GM20431 (cell line): ENCODE measurements around the gene SLIT3.

Experiments used
- in situ Hi-C: fragments of 300-500 bp; cut with MseI, MboI; formaldehyde crosslinking; loops from one replicate; pipeline ENCODE4 v1.15.0; 2020; ENCODE audit warnings: low sequenced_read_pairs; ENCODE audit not compliant: unreplicated experiment

Gene SLIT3

GRCh38 chr5:169300468-169301385 lies at the start of gene SLIT3:
TSS of gene SLIT3 (minus strand) at chr5:169301139. CDS start at chr5:169300709, 430 bp downstream.
- in situ Hi-C loops = no loop called here

- in situ Hi-C loops = no loop called here
These were observed 49.1 kb upstream of the SLIT3 start for GRCh38 chr5:169350016-169350415.

- in situ Hi-C loops = no loop called here
These were observed 46.8 kb upstream of the SLIT3 start for GRCh38 chr5:169347786-169348185.

GRCh38 chr5:169344629-169345028 lies 43.7 kb upstream of the SLIT3 start:
- in situ Hi-C loops = no loop called here

- in situ Hi-C loops = no loop called here
These were observed 42.8 kb upstream of the SLIT3 start for GRCh38 chr5:169343766-169344165.

GRCh38 chr5:169341556-169341955 lies 40.6 kb upstream of the SLIT3 start:
- in situ Hi-C loops = no loop called here

- in situ Hi-C loops = no loop called here
These were observed 38.9 kb upstream of the SLIT3 start for GRCh38 chr5:169339869-169340268.

- in situ Hi-C loops = no loop called here
These were observed 35.3 kb upstream of the SLIT3 start for GRCh38 chr5:169336242-169336641.

GRCh38 chr5:169335806-169336205 lies 34.9 kb upstream of the SLIT3 start:
- in situ Hi-C loops = no loop called here

GRCh38 chr5:169333518-169333917 lies 32.6 kb upstream of the SLIT3 start:
- in situ Hi-C loops = no loop called here

GRCh38 chr5:169331292-169331852 lies 30.4 kb upstream of the SLIT3 start:
- in situ Hi-C loops = no loop called here

- in situ Hi-C loops = no loop called here
These were observed 27.5 kb upstream of the SLIT3 start for GRCh38 chr5:169328401-169328800.

- in situ Hi-C loops = no loop called here
These were observed 24.3 kb upstream of the SLIT3 start for GRCh38 chr5:169325273-169325672.

- in situ Hi-C loops = no loop called here
These were observed 17.6 kb upstream of the SLIT3 start for GRCh38 chr5:169318556-169318955.

GRCh38 chr5:169307646-169308045 lies 6.7 kb upstream of the SLIT3 start:
- in situ Hi-C loops = no loop called here

- in situ Hi-C loops = no loop called here
These were observed 4.4 kb upstream of the SLIT3 start for GRCh38 chr5:169305366-169305765.

GRCh38 chr5:169304175-169304574 lies 3.2 kb upstream of the SLIT3 start:
- in situ Hi-C loops = no loop called here

- in situ Hi-C loops = no loop called here
These were observed 2.2 kb upstream of the SLIT3 start for GRCh38 chr5:169303119-169303515.

- in situ Hi-C loops = no loop called here
These were observed 1.7 kb upstream of the SLIT3 start for GRCh38 chr5:169302491-169303118.

GRCh38 chr5:169301986-169302385 lies 1.0 kb upstream of the SLIT3 start:
- in situ Hi-C loops = no loop called here

GRCh38 chr5:169301386-169301934 lies 521 bp upstream of the SLIT3 start:
- in situ Hi-C loops = no loop called here
